ENCODE data around the gene KIAA1217. TPM values are rescaled to one million over a fixed set of nuclear protein-coding genes. Genes with fewer than 3 reads are reported as not detected.
"Not testable (repeated sequence)": the region's sequence is repeated elsewhere in the genome, so short reads cannot be mapped to it uniquely, and the experiment has no call there.

KIAA1217 gene
- total and polyA plus RNA-seq, 9 of the 15 experiments (the other 6 are each of a cell fraction or from before 2014, with no cell fraction given), result 0.04 TPM; not detected in 8

DNA sequence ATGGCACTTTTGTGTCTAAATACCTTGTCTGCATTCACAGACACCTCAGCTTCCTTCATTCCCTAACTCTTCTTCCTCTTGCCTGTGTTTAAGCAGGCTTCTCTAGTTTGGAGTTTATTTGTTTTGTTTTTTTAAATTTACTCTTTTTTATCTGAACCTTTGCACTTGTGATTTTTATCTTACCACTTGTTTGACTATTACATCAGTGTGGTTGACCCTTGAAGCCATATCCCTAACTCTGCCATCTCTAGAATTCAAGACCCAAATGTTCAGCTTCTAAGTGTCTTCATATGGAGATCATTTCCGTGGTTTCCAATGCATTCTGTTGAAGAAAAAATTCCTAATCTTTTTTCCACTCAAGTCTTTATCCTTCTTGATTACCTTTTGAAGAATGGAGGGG is 233.3 kb downstream of the KIAA1217 start:
- TF ChIP-seq BCOR (IDR thresholded peaks at IDR 0.05) (no peak), PCBP1 (IDR thresholded peaks at IDR 0.05; ENCODE audit: low read depth, low read length, poor library complexity, severe bottlenecking) (no peak), GATAD2B (IDR thresholded peaks at IDR 0.05; ENCODE audit: borderline replicate concordance) (no peak), ZNF197 (CRISPR knock-in tag; IDR thresholded peaks at IDR 0.05; ENCODE audit: low read depth) (no peak), ZNF75A (CRISPR knock-in tag; IDR thresholded peaks at IDR 0.05) (no peak), PRMT5 (CRISPR knock-in tag; IDR thresholded peaks at IDR 0.05) (no peak)
- TF ChIP-seq, protein P1, sequence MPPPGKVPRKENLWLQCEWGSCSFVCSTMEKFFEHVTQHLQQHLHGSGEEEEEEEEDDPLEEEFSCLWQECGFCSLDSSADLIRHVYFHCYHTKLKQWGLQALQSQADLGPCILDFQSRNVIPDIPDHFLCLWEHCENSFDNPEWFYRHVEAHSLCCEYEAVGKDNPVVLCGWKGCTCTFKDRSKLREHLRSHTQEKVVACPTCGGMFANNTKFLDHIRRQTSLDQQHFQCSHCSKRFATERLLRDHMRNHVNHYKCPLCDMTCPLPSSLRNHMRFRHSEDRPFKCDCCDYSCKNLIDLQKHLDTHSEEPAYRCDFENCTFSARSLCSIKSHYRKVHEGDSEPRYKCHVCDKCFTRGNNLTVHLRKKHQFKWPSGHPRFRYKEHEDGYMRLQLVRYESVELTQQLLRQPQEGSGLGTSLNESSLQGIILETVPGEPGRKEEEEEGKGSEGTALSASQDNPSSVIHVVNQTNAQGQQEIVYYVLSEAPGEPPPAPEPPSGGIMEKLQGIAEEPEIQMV (tag; conservative IDR thresholded peaks at IDR 0.05; ENCODE audit: low read depth), result no peak
- TF ChIP-seq, protein P2, sequence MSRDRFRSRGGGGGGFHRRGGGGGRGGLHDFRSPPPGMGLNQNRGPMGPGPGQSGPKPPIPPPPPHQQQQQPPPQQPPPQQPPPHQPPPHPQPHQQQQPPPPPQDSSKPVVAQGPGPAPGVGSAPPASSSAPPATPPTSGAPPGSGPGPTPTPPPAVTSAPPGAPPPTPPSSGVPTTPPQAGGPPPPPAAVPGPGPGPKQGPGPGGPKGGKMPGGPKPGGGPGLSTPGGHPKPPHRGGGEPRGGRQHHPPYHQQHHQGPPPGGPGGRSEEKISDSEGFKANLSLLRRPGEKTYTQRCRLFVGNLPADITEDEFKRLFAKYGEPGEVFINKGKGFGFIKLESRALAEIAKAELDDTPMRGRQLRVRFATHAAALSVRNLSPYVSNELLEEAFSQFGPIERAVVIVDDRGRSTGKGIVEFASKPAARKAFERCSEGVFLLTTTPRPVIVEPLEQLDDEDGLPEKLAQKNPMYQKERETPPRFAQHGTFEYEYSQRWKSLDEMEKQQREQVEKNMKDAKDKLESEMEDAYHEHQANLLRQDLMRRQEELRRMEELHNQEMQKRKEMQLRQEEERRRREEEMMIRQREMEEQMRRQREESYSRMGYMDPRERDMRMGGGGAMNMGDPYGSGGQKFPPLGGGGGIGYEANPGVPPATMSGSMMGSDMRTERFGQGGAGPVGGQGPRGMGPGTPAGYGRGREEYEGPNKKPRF (IDR thresholded peaks at IDR 0.05; ENCODE audit: low read depth, low read length), result no peak
- H3K36me3 ChIP-seq (ENCODE audit: control insufficient read depth, insufficient read depth, low read length), result no peaks in the 10 kb centered on the region
- POLR2A ChIA-PET, result no interaction called here
- no peaks in the 10 kb centered on the region for H3K9me1 ChIP-seq (ENCODE audit: control insufficient read depth, insufficient read depth, low read length)
- H3K4me3 ChIP-seq, result no peak overlapping the region
- in situ Hi-C loops (cut with MboI) (no loop called here), intact Hi-C loops (cut with micrococcal nuclease) (no loop called here)
- H3K27me3 ChIP-seq (ENCODE audit: control insufficient read depth in 2 of 2, insufficient read depth in 2 of 2, low read length in 2 of 2), result peaks cover 4 to 6% of the 10 kb centered on the region in 2 experiments; a peak in 4 of 5 replicates
- DNase-seq (ENCODE audit: extremely low read depth in 1 of 4, low spot score in 3 of 4) (no peak), ATAC-seq (no peak), FAIRE-seq (no peak)
- H4K20me1 ChIP-seq (replicated peaks; ENCODE audit: control insufficient read depth, insufficient read depth, low read length), result no peaks in the 10 kb centered on the region
- H2AFZ ChIP-seq (ENCODE audit: low read depth, low read length), result no peak overlapping the region
- H3K4me1 ChIP-seq (replicated peaks in 1 of 2; ENCODE audit: control insufficient read depth in 2 of 2, insufficient read depth in 2 of 2, low read length in 2 of 2), result no peaks in the 10 kb centered on the region
- H3K9me3 ChIP-seq (replicated peaks; ENCODE audit: control insufficient read depth, insufficient read depth, low read depth, low read length), result no peaks in the 10 kb centered on the region
- WGBS (ENCODE audit: insufficient coverage, low coverage, missing lambda C conversion rate), result 5% methylated on average over 1 of the region's 1 CpG
- no peak overlapping the region for H3K27ac ChIP-seq (ENCODE audit: extremely low read depth, low read depth, low read length)
- H3K4me2 ChIP-seq (ENCODE audit: insufficient read depth, low read length), result no peak overlapping the region
- no peaks in the 10 kb centered on the region for H3K79me2 ChIP-seq (ENCODE audit: control insufficient read depth, insufficient read depth, low read length)
- no TSS peak for BruUV-seq (replicated peaks)
- no peak overlapping the region for H3K9ac ChIP-seq (ENCODE audit: insufficient read depth in 1 of 2, low read depth in 2 of 2, low read length in 2 of 2)
- CTCF ChIA-PET (ENCODE audit: low intra/inter-chr PET ratio), result interaction anchor here (0.6 kb wide), 1 partner anchor 1258 kb away, joined by 5 read pairs; no protein-coding TSS in a partner anchor

DNA sequence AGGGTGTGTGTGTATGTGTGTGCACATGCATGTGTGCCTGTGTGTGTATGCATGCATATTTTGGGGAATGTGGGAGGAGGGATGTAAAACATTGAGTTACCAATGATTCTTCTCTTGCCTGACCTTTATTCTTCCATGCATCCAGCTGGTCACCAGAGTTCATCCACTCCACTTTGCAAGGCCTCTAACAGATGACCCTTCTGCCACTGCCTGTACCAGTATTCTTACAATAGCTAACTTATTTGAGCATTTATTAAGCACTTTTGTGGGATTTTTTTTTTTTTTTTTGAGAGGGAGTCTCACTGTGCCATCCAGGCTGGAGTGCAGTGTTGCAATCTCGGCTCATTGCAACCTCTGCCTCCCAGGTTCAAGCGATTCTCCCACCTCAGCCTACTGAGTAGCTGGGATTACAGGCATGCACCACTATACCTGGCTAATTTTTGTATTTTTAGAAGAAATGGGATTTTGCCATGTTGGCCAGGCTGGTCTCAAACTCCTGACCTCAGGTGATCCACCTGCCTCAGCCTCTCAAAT is 233.8 kb downstream of the KIAA1217 start:
- DNase-seq (ENCODE audit: extremely low read depth in 1 of 4, low spot score in 3 of 4); ATAC-seq; H3K27me3 ChIP-seq (ENCODE audit: control insufficient read depth in 2 of 2, insufficient read depth in 2 of 2, low read length in 2 of 2); H2AFZ ChIP-seq (ENCODE audit: low read depth, low read length); FAIRE-seq; H3K4me3 ChIP-seq; H3K27ac ChIP-seq (ENCODE audit: extremely low read depth, low read depth, low read length); H3K9ac ChIP-seq (ENCODE audit: insufficient read depth in 1 of 2, low read depth in 2 of 2, low read length in 2 of 2); H3K36me3 ChIP-seq (ENCODE audit: control insufficient read depth, insufficient read depth, low read length); H3K9me3 ChIP-seq (replicated peaks; ENCODE audit: control insufficient read depth, insufficient read depth, low read depth, low read length); H3K4me1 ChIP-seq (replicated peaks in 1 of 2; ENCODE audit: control insufficient read depth in 2 of 2, insufficient read depth in 2 of 2, low read length in 2 of 2); H4K20me1 ChIP-seq (replicated peaks; ENCODE audit: control insufficient read depth, insufficient read depth, low read length); H3K9me1 ChIP-seq (ENCODE audit: control insufficient read depth, insufficient read depth, low read length); POLR2A ChIA-PET; in situ Hi-C loops (cut with MboI); intact Hi-C loops (cut with micrococcal nuclease); H3K4me2 ChIP-seq (ENCODE audit: insufficient read depth, low read length); BruUV-seq (replicated peaks); H3K79me2 ChIP-seq (ENCODE audit: control insufficient read depth, insufficient read depth, low read length): not testable (repeated sequence)
- CTCF ChIA-PET (ENCODE audit: low intra/inter-chr PET ratio), result interaction anchor here (0.6 kb wide), 1 partner anchor 1258 kb away, joined by 5 read pairs; no protein-coding TSS in a partner anchor
- 0% methylated on average over 2 of the region's 2 CpGs for WGBS (ENCODE audit: insufficient coverage, low coverage, missing lambda C conversion rate)
